NOMO-1 treated with DMSO at 0.1 percent for 48 hours (cell line): ENCODE results near the gene DENND4C.
"Not testable (repeated sequence)": the region's sequence is repeated elsewhere in the genome, so short reads cannot be mapped to it uniquely, and the experiment has no call there.

Source experiments
- DNase-seq: peaks from one replicate; lab custom pipeline; 2025; ENCODE audit not compliant: unreplicated experiment; lab: John Stamatoyannopoulos, UW

The DENND4C gene

DNA sequence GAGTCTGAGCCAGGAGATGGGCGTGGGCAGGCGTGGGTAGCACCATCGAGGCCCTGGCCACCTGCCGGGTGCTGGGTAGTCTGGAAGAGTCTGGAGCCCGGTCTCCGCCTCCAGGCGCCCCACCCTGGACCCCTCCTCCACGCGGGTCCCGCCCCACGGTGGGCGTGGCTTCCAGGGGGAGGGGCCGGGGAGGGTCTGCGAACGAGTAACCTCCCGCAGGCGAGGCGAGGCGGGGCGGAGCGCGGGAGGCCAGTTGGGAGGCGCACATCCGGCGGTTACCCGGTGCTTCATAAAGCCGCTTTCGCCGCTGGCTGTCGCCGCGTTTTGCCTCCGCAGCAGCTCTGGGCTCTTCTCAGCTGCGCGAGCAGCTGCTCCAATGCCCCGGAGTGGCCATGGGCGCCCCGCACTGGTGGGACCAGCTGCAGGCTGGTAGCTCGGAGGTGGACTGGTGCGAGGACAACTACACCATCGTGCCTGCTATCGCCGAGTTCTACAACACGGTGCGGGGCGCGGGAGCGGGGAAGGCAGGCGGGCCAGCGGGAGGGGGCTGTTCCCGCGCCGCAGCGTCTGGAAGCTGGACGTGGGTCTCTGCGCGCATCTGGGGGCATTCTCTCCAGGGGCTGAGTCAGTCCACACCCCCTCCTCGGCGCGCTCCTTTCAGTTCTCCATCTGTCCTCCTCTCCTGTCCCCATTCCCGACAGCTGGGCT lies 178.4 kb downstream of the DENND4C start, which contains the start of gene ACER2:
Gene ACER2, plus strand, starts transcription at position 317 of the 708 bp plus-strand sequence. Its CDS starts 76 bp downstream, at position 393.
- peak; percentile 67 for DNase-seq

GRCh38 chr9:19409401-19410194 lies 179.1 kb downstream of the DENND4C start:
- no peak for DNase-seq

DNA sequence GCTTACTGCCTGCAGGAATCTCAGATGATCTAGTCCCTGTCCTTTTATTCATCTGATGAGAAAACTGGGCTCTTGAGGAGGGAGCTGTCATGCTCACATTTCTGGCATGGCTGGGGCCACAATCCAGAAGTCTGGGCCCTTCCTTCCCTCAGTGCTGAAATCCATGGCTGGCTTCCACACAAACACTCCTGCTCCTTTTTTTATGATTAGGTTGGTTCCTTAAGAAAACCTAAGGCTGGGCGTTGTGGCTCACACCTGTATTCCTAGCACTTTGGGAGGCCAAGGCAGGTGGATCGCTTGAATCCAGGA lies 179.7 kb downstream of the DENND4C start:
- DNase-seq, result no peak

DNA sequence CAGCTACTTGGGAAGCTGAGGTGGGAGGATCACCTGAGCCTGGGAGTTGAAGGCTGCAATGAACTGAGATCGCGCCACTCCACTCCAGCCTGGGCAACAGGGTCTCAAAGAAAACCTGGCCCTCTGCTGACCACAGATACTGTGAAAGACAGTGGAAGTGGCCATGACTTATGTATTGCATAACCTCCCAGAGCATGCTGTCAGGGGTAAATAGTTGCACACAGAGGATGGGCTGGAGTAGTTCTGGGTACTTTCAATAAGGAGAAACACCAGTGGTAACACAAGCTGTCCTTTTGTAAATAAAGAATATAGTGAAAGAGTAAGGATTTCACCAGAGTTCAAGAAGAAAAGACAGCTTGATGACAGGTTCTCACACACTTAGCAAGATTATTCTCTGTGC lies 180.1 kb downstream of the DENND4C start:
- no peak for DNase-seq

- DNase-seq, result no peak
Measured at GRCh38 chr9:19411316-19411715, 180.8 kb downstream of the DENND4C start.

- DNase-seq, result not testable (repeated sequence)
Measured at GRCh38 chr9:19413456-19413855, 183.0 kb downstream of the DENND4C start.

GRCh38 chr9:19416143-19416542 lies 185.7 kb downstream of the DENND4C start:
- no peak for DNase-seq

- no peak for DNase-seq
Measured at GRCh38 chr9:19420877-19421276, 190.4 kb downstream of the DENND4C start.
